ENCODE results near the gene SHB.

SHB gene

DNA sequence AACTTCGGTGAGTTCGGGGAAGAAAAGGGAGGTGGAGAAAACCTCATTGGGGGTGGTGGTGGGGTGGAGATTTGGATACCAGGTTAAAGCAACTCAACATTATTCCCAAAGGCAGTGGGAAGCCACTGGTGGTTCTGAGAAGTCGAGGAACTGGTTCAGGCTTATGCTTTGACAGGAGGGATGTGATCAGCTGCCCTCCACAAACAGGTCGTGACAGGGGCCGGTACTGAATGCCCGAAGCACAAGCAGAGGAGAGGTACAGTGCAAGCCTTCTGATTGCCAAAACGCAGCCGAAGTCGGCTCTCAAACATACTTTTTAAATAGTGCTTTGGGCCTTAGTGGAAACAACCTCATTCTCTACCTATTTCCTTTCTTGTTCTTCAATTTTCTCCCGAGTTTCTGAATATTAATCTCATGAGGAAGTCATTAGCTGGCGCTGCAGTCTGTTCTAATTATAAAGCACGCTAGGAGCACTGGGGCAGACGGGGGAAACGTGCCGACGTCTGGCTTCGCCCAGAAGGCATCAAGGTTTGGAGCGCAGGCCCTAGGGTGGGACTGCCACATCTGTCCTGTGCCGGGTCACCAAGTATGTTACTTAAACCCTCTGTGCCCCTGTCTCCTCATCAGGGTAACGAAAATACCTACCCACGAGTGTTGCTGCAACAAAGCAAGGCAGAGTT, 27.3 kb downstream of the SHB start:
- no peak for DNase-seq

DNA sequence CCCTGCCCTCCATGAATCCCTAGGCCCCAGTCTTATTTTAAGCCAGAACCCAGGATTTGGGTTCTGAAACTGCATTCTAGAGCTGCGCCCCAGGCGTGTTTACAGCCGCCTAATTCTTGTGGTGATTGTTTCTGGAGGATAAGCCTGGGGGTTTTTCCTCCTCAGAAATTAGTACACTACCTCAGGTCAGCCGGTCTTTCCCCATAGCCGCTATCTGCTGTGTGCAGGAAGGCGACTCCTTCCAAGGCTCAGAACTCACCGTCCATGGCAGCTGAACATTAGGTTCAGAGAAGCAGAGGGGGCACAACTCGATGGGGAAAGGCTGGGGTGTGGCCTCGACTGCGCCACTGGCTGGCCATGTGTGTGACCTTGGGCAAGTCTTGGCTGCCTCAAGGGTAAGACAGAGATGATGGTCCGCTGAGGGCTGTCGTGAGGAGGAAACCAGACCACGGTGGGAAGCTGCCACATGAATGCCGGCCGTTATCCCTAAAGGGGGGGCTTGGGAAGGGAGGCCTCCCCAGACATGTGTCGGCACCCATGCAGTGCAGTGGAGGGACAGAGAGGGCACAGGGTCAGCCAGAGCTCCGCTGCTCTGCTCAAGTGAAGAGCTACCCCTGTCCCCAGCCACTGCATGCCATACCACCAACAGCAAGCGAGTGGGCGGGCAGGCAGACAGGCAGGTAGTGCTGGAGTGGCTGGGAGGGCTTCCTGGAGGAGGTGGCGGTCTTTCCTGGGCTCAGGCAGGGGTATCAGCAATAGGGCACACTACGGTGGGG, 28.9 kb downstream of the SHB start:
- no peak for DNase-seq

DNA sequence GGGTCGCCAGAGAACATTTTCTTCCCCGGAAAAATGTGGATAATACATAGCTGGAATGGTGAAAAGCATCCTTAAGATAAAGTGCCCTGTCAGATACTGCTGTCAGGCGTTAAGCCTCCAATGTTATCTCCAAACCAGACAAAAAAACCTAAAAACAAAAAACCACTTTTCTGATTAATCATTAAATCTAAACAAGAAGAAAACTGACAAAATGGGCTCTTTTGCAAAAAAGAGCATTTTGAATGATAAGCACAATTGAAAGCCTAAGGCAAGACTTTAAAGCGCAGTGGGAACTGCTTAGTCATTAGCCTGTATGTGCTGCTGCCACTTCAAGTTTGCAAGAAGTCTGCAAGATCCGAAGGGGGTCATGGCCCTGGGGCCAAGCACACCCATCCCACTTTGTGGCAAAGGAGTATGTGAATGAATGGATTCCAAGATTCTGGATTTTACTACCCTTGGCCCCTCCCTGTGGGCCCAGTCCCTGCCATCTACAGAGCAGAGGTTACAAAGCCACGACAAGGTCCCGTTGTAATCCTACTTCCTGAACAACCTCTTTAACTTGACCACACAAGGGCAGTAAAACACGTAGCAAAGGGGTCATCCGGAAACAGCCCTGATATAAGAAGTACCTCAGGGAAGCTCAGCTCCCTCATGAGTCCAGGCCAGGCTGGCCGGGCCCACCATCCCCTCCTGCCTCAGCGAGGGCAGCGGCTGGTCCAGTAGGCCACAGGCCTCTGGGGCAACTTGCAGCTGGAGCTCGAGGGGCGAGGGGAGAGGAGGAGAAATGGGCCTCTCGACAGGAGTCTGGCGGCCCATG, 29.7 kb downstream of the SHB start:
- DNase-seq = no peak

DNA sequence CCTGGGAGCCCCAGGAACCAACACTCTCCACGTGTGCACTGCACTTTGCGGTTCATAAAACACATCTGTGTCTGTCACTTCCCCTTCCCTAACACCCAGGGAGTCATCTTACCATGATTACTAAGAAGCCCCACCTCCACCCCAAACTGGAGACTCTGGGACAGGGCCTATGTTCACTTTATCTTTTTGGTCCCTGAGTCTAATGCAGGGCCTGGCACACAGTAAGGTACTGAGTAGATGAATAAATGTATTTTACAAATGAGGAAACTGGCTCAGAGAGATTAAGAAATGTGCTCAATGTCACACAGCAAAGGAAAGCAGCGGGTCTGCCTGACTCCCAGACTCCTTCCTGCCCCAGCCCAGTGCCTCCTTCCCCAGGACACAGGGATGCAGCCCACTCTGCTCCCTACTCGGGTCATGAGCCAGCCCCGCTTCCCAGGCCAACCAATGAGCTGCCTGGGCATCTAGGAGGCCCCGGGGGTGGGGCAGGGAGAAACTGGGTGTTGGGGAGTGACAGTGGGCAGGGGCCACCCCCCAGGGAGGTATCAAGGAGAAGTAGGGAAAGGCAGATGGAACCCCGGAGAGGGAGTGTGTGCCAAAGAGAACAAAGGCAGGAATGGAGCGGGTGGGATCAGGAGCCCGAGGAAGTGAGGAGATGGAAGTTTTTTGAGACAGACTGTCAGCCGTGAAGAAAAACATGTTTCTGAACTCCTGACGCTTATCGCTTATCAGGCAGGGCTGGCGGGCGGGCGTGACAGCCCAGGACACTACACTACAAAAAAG, 30.5 kb downstream of the SHB start:
- DNase-seq = no peak

DNA sequence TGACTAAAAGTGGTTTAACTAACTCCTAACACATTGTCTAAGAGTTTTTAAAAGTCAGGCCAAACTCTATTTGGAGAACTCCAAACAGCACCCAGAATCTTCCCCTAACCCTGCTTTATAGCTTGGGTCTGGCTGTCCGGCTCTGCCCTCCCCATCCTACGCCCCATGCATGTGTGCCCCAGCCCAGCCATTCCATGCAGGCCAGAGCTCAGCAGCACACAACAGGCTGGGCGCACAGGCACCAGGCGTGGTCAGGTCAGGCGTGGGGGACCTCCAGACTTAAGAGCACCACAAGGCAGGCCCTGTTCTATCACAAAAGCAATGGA, 31.1 kb downstream of the SHB start:
- DNase-seq = no peak

DNA sequence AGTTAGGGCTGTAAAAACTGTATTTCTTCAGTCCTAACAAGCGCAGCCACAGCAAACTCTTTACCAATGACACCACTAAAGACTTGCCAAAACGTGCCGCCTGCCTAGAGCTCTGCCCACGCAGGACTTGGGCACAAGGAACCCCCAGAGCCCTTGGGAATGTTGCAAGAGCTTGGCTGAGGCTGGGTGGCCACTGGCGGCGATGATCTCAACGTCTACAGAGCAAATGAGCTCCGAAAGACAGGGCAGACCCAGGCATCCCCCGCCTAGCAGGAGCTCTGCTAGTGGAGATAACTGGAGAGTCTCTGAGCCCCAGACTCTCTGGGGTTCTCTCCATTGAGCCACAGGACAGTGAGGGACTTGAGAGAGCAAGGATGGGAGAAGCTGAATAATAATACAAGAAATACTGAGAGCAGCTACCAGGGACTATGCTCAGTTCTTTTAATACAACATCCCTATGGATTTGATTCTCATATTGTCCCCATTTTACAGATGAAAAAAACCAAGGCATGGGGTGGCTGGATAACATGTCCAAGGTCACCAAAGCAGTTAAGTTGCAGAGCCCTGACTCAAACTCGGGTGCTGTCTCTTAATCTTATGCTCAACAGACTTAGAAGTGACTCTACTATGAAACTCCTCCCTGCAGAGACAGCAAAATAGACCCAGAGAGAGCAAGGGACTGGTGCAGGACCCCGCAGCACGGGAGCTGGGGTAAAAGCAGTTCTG, 32.5 kb downstream of the SHB start:
- DNase-seq = no peak

DNA sequence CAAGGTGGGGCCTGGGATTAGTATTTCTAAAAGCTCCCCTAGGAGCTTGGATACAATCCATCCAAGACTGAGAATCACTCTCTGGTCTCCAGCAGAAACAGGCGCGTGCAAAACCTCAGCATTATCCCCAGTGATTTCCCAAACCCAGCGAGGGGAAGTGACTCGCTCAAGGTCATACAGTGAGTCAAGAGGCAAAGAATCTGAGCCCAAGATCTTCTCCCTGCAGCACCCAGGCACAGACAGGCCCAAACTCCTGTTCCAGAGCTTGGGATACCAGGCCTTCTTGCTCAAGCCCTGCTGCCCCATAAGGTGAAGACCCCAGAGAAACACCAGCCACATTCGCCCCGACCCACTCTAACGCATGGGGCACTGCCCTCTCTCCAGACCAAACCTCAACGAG, 33.2 kb downstream of the SHB start:
- no peak for DNase-seq

DNA sequence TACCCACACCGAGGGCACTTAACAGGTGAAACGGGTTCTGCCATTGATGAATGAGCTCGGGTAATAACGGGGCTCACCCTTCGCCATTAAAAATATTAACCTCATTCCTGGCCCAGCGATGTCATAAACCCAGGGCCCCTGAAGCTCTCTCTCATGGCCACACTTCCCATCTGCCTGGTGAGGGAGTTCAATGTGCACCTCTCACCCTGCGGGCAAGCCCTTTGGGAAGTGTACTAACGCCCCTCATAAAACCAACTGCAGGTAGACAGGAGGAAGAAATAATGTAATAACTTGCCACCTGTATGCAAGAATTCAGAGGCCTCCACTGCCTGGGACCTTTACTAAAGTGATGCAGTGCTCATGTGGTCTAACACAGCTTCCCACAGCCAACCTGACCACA, 35.1 kb downstream of the SHB start:
- DNase-seq = no peak

DNA sequence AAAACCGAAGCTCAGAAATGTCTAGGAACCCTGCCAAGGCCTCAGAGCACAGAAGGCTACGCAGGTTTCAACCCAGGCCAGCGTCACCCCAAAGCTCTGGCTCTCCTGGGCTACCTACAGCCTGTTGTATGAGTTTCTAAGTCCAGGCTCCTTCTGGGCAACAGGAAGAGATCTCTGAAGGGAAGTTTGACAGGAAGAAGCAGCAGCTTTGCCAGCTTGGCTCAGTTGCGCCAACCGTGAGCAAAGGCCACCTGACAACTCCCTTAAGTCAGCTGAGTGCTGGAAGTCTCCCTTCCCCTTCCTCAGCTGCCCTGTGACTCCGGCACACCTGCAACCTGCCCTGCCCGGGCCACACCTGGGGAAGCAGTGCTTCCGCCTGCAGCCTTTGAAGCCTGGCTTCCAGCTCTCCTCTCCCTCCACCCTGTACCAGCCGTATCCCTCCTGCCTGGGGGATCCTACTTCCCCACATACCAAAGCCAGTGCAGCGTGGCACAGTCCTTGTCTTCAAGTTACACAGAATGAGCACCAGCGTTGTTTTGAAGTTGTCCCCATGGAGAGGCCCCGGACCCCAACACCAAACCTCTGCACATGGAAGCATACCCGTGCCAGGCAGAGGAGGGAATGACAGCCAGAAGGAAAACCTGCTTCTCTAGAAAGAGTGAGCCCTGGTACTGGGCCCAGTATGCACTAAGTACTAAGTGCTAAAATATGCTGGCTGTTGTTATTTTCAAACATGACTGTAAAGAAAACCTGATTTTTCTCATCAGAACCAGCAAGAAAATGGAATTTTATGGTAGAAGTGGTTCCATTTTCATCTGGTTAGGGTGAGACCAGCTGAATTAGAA, 36.5 kb downstream of the SHB start:
- DNase-seq = no peak

DNA sequence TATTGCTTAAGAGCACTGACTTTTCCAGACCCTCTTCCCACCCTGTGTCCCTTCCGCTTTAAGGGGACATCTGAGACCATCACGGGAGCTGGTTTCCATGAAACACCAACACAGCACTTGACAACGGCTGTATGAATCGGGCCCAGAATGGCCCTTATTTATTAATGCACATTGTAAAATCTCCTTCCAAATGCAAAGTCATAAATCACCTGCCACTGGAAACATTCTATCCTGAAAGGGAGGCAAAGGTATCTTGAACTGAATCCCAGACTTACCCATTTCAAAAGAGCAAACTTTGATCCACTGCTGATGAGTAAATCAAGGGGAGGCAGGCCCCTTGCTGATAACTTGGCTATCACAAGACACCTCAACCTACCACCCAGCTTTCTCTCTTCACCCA, 37.4 kb downstream of the SHB start:
- DNase-seq = no peak

DNA sequence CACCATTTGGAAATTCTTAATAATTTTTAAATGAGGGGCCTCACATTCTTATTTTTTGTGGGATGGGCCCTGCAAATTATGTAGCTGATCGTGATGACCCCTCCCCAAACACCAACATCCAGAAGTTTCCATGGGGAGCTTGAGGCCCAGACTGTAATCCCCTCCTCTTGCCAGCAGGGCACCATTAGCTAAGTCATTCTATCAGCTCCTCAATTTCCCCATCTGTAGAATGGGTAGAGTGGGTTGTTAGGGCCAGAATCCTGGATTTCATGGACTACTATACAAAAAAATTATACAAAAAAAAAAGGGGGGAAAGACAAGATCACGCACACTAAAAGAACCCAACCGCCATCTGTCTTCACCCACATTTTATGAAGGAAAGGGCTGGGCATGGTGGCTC, 38.4 kb downstream of the SHB start:
- DNase-seq = no peak

DNA sequence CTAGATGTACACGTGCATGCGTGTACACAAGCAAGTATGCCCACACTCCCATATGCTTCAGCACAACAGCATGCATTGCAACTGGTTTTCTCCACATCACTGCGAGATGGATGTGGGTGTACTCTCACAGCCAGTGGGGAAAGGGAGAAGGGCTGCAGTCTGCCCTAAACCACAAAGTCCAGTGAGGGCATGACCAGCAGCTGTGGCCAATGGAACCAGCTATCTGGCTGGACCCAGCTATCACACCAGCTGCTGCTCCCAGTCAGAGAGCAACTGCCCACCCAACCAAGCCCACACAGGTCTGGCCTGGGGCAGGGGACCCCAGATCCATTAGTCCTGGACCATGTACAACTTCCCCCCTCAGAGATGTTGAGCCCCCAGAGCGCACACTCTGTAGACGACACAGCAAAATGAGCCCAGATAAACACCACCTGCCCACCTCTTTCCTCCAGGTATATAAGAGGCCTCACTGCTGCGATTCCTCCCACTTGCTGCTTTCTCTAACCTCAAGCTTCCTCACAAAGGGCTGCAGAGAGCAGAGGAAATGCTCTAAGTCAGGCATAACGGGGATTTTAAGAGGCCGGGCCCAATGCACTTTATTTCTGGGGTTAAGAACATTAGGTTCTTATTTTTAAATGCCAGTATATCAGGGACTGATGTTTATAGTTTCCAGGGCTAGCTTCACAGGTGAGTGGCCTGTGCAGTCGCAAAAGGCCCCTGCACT, 39.0 kb downstream of the SHB start:
- DNase-seq = no peak

DNA sequence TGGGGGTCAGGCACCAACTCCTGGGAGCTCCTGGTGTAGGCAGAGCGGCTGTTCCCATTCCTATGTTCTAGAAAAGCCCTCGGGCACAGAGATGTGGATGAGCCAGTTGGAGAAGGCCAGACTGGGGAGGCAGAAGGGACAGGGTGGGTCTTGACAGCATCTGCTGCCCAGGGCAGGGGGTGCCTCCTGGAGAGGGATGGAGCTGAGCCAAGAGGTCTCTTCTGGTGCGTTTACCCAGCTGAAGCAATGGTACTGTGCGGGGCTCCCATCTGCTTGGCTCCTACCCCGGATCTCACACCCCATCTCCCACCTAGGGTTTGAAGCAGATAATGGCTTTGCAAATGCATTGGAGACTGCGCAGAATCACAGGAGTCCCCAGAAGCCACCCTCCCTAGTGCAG, 41.3 kb downstream of the SHB start:
- peak; percentile 28 for DNase-seq

DNA sequence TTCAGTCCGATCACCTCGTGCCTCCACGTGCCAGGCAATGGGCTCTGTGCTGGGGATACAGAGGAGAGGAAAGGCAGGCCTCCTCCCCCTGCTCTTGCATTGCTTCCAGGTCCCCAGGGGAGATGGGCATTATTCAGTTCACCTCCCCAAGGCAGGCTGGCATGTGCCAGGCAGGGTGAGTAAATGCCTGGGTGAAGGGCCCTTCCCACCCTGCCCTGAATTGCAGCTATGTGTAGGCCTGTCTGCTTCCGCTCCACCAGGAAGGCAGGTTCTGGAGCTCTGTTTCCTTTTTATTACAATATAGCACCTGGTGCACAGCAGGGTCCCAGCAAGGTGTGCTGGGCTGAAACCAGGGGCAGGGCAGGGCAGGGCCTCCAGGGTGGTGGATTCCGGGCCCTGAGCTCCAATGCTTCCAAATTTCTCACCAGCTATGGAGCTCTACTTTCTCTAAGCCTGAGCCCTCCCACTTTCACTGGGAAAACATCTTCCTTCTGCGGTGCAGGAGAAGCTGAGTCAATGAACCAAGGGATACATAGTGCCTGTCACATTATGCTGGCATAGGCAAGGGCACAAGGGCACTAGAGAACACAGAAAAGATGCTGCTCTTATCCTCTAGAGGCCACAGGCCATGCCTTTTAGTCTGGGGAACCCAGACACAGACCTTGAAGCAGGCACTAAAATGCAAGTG, 42.0 kb downstream of the SHB start:
- DNase-seq = peak; percentile 38

DNA sequence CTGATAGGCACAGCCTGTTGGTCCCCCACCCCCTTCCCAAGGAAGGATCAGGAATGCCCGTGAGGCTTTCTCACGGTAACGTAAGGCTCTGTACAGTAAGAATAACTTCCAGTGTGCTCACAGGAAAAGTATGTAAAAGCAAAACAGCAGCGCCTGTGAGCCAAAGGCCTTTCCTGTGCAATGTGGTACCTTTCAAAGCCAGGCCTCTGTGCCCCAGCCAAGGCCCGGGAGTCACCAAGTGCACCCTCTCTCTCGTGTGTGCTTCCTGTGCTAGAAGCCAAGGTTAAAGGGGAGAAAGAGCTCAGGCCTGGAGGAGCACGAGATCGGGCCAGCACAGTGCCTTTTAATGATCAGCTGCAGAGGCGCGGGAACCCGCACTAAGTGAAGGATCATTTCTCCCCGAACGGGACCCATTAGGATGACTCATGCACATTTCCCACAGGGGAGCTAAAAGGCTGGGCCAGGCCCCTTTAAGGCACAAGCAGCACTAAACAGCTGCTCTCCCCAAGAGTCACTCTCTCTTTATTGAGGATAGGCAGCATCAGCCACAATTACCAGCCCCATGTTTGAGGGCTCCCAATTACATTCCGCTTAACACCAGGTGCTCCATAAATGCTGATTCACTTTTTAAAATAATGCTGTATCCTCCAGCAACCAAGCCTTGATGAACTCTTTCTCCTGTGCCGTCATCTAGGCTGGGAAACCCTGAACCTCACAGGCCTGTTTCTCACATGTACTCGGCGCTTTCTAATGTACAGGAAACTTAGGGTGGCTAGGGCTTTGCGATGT, 42.8 kb downstream of the SHB start:
- peak; percentile 44 for DNase-seq

DNA sequence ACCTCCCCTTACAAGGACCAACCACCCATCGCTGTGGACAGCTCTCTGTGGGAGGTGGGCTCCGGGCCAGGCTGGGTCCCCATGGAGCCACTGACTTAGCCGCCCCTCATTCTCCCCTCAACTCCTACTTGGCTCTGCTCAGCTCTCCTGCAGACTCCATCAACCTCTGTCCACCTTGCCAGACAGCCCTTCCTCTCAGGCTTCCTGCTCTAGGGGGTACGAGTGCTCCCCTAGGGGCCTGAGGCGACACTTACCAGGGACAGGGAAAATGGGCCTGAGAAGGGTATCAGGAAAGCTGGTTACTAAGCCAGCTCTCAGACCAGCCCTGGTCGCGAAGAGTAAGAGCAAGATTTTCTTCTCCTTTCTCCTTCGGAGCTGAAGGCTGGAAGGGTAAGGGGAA, 43.9 kb downstream of the SHB start:
- DNase-seq = no peak

DNA sequence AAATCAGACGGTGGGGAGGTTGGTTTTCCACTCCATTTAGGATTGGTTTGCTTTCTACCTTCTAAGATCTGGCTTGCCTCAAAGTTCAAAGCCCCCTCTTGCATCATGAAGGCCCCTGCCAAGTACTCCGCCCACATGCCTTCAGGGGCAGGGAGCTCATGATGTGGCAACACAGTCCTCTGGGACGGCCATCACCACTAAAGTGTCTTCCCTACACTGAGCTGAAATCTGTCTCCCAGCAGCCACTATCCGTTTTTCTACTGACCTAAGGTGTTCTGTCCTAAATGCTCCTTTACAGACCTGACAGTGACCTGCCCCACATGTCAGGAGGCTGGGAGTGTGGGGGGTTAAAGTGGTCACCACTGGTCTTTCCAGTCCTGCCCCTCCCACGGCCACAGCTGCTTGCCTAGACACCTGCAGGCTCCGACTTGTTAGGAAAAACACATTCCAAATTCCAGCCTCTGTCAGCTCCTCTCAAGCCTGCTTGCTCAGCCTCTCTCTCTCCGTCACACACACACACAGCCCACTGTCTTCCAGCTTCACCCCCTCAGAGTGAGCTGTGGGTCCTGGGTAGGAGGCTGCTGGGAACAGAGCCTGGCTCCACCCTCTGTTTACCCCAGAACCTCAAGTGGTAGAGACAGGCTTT, 44.9 kb downstream of the SHB start:
- no peak for DNase-seq

DNA sequence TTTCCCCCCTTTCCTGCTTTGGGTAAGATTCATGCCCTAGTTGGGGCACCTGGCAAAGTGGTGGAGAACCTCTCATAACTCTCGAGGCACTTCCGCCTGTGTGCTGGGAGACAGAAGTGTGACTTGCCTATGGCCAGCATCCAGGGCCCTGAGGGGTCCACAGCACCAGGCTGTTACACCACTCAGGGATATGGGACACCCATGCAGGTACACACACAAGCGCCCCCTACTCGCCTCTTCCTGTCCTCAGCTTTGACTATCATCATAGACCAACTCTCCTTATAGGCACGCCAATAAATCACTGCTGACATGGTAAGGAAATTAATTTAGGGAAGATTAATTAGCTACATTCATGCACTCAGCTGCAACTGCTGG, 45.4 kb downstream of the SHB start:
- DNase-seq = no peak

DNA sequence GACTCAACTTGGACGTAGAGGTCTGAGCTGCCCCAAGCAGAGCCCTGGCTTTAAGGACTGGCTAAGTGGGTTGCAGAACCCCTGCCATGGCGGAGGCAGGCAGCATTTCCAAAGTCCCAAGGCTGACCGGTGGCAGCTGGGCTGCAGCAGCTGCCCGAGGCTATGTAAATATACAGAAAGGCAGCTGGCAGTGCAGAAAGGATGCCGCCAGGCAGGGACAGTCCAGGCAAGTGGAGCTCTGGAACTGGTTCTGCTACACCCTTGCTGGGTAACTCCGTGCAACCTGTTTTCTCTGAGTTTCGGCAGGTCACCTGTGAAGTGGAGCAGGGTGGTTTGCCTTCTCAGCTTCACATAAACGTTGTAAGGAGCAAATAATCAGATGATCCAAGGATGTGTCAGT, 46.0 kb downstream of the SHB start:
- DNase-seq = peak; percentile 53
